Measurements from ENCODE around the gene PRSS22. TPM values are rescaled to one million over a fixed set of nuclear protein-coding genes. Genes with fewer than 3 reads are reported as not detected.

PRSS22 gene
- total RNA-seq, 1 experiment from 2014 or later, result 3.9 TPM

DNA sequence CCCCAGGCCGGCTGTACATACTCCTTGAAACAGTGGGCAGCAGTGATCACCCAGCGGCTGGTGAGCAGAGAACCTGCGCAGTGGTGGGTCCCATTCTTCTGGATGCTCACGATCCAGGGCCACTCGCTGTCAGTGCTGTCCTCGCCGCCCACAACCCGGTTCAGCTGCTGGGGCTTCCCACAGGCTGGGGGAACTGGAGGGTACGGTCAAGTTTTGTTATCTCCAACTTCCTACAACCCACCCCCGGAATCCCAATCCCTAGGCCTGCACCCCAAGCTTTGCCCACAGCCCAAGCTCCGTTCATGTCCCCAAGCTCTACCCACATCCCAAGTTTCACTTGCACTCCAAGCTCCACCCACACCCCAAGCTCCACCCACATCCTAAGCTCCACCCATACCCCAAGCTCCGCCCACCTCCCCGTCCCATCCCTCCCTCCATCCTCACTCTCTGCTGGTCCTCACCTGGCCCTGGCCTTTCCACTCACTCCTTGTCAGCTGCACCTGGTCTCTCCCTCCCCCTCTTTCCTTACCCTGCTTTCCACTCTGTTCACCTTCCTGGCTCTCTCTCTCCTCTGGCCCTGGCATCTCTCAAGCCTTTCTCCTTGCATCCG lies 1.8 kb downstream of the PRSS22 start:
- TF ChIP-seq FOXP4 (CRISPR knock-in tag; IDR thresholded peaks at IDR 0.05) (no peak), ZNF232 (CRISPR knock-in tag; IDR thresholded peaks at IDR 0.05) (no peak), SP1 (CRISPR knock-in tag; conservative IDR thresholded peaks at IDR 0.05) (no peak), ZBTB21 (CRISPR knock-in tag; IDR thresholded peaks at IDR 0.05; ENCODE audit: borderline replicate concordance) (no peak), PRRX2 (CRISPR knock-in tag; IDR thresholded peaks at IDR 0.05) (no peak), HMGXB4 (CRISPR knock-in tag; IDR thresholded peaks at IDR 0.05) (no peak), ELF4 (CRISPR knock-in tag; IDR thresholded peaks at IDR 0.05; ENCODE audit: low read depth) (no peak)
- peaks cover 16% of the 10 kb centered on the region for H3K9me3 Mint-ChIP-seq
- H3K36me3 Mint-ChIP-seq, result peaks cover 8% of the 10 kb centered on the region
- H3K4me1 Mint-ChIP-seq, result peaks cover 5% of the 10 kb centered on the region
- ATAC-seq (peak; percentile 38), DNase-seq (ENCODE audit: low spot score) (peak; percentile 76)
- POLR2A ChIA-PET, result interaction anchor here (0.9 kb wide), 1 partner anchor 12 kb away, joined by 4 read pairs; no protein-coding TSS in a partner anchor
- CTCF ChIA-PET, result interaction anchor here (0.6 to 1.9 kb wide), 12 partner anchors 12 to 279 kb away, joined by 3 to 13 read pairs (median 5); partner anchors contain the start of genes FLYWCH2, PRSS21, PRSS41 and ZNF213
- H3K27me3 Mint-ChIP-seq (ENCODE audit: low read depth), result peaks cover 39% of the 10 kb centered on the region
- no peak overlapping the region for H3K4me3 Mint-ChIP-seq
- H3K27ac Mint-ChIP-seq, result no peak overlapping the region

GRCh38 chr16:2855536-2855935 lies 2.4 kb downstream of the PRSS22 start:
- peaks cover 8% of the 10 kb centered on the region for H3K36me3 Mint-ChIP-seq
- peaks cover 32% of the 10 kb centered on the region for H3K27me3 Mint-ChIP-seq (ENCODE audit: low read depth)
- no peak overlapping the region for H3K27ac Mint-ChIP-seq
- ATAC-seq (no peak), DNase-seq (ENCODE audit: low spot score) (no peak)
- no peak overlapping the region for H3K4me3 Mint-ChIP-seq
- peaks cover 13% of the 10 kb centered on the region for H3K9me3 Mint-ChIP-seq
- POLR2A ChIA-PET, result interaction anchor here (0.9 kb wide), 1 partner anchor 13 kb away, joined by 4 read pairs; no protein-coding TSS in a partner anchor
- no peak for TF ChIP-seq ZNF232 (CRISPR knock-in tag; IDR thresholded peaks at IDR 0.05)
- no peak for TF ChIP-seq JUN (CRISPR knock-in tag; IDR thresholded peaks at IDR 0.05)
- TF ChIP-seq NFE2L1 (CRISPR knock-in tag; IDR thresholded peaks at IDR 0.05), result no peak
- TF ChIP-seq ERG (CRISPR knock-in tag; IDR thresholded peaks at IDR 0.05), result no peak
- CTCF ChIA-PET, result interaction anchor here (1.2 to 3.8 kb wide), 8 partner anchors 10 to 71 kb away, joined by 3 to 27 read pairs (median 8); partner anchors contain the start of gene PRSS21
- peaks cover 5% of the 10 kb centered on the region for H3K4me1 Mint-ChIP-seq

DNA sequence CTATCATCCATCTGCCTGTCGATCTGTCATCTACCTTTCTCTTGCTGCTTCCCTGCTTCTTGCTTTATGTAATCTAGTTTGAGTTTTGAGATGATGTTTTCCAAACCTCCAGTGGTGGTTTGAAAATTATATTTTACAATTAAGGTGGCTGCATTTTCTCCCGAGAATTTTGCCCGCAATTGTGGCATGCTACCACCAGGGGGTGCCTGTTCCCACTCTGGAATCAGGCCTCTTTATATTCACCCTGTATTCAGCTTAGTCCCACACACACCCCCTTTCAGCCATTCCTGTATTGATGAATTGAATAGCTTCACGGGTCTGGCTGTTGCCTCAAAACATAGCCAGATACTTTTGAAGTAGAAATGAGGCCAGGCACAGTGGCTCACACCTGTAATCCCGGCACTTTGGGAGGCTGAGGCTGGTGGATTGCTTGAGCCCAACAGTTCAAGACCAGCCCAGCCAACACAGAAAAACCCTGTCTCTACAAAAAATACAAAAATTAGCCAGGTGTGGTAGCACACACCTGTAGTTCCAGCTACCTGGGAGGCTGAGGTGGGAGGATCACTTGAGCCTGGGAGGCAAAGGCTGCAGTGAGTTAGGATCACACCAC lies 3.2 kb downstream of the PRSS22 start:
- Mint-ChIP-seq H3K36me3 (peaks cover 8% of the 10 kb centered on the region), H3K27me3 (ENCODE audit: low read depth) (peaks cover 26% of the 10 kb centered on the region), H3K27ac (no peak overlapping the region), H3K4me1 (peaks cover 5% of the 10 kb centered on the region), H3K9me3 (peaks cover 10% of the 10 kb centered on the region), H3K4me3 (no peak overlapping the region)
- TF ChIP-seq ZBTB21 (CRISPR knock-in tag; IDR thresholded peaks at IDR 0.05; ENCODE audit: borderline replicate concordance), result no peak
- TF ChIP-seq ZNF317 (CRISPR knock-in tag; IDR thresholded peaks at IDR 0.05; ENCODE audit: borderline replicate concordance, low read depth), result no peak
- TF ChIP-seq, protein P1, sequence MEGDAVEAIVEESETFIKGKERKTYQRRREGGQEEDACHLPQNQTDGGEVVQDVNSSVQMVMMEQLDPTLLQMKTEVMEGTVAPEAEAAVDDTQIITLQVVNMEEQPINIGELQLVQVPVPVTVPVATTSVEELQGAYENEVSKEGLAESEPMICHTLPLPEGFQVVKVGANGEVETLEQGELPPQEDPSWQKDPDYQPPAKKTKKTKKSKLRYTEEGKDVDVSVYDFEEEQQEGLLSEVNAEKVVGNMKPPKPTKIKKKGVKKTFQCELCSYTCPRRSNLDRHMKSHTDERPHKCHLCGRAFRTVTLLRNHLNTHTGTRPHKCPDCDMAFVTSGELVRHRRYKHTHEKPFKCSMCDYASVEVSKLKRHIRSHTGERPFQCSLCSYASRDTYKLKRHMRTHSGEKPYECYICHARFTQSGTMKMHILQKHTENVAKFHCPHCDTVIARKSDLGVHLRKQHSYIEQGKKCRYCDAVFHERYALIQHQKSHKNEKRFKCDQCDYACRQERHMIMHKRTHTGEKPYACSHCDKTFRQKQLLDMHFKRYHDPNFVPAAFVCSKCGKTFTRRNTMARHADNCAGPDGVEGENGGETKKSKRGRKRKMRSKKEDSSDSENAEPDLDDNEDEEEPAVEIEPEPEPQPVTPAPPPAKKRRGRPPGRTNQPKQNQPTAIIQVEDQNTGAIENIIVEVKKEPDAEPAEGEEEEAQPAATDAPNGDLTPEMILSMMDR (IDR thresholded peaks at IDR 0.05), result peak; percentile 76
- DNase-seq (ENCODE audit: low spot score) (peak; percentile 65), ATAC-seq (no peak)
- POLR2A ChIA-PET, result no interaction called here
- CTCF ChIA-PET, result interaction anchor here (0.6 to 3.8 kb wide), 18 partner anchors 10 to 773 kb away, joined by 3 to 45 read pairs (median 5); partner anchors contain the start of genes FLYWCH2, PRSS21 and PRSS41

Data from WTC11 (cell line).